Vagina (tissue), 2 donors: ENCODE measurements around the gene ZNF185. TPM values are rescaled to one million over a fixed set of nuclear protein-coding genes. Genes with fewer than 3 reads are reported as not detected.
A peak's percentile ranks its signal among the peaks of the same experiment; 100 is the strongest.
"Not testable (repeated sequence)": the region's sequence is repeated elsewhere in the genome, so short reads cannot be mapped to it uniquely, and the experiment has no call there.

Source experiments
- DNase-seq, 2 donors: peaks; one replicate each; pipeline ENCODE4 v3.0.0-alpha.2; 2017; ENCODE audit errors: extremely low spot score in 2 of 2
- H3K27ac ChIP-seq: fragments of 200-600 bp; sonication (generic); one replicate; pipeline ENCODE4 v1.5.1; 2019
- H3K27me3 ChIP-seq: fragments of 200-600 bp; sonication (generic); one replicate; pipeline ENCODE4 v1.5.1; 2019
- H3K36me3 ChIP-seq, 2 donors: fragments of 200-600 bp; sonication (generic); one replicate each; pipeline ENCODE4 v1.5.1; 2017 to 2019
- H3K4me1 ChIP-seq: fragments of 200-600 bp; sonication (generic); one replicate; pipeline ENCODE4 v1.5.1; 2019
- H3K4me3 ChIP-seq, 2 donors: fragments of 200-600 bp; sonication (generic); 1 replicate in 1 of 2; 2 replicates in 1 of 2; pipeline ENCODE4 v1.5.1; 2016 to 2019
- H3K9me3 ChIP-seq: fragments of 200-600 bp; sonication (generic); one replicate; pipeline ENCODE4 v1.5.1; 2019
- CTCF ChIP-seq, 3 experiments: fragments of 450-650 bp in 2 of 3; fragments of 200-600 bp in 1 of 3; sonication (generic) in 1 of 3; IDR thresholded peaks; one replicate each; pipeline ENCODE4 v1.5.1; 2017 to 2019; ENCODE audit warnings: antibody characterized with exemption in 3 of 3, mild to moderate bottlenecking in 2 of 3, moderate library complexity in 2 of 3
- POLR2A ChIP-seq, 2 donors: fragments of 450-650 bp; IDR thresholded peaks; one replicate each; pipeline ENCODE4 v1.6.1; 2017; ENCODE audit warnings: antibody characterized with exemption in 2 of 2, mild to moderate bottlenecking in 2 of 2, moderate library complexity in 2 of 2
- POLR2AphosphoS5 ChIP-seq, 2 donors: sonication (generic); formaldehyde crosslinking; IDR thresholded peaks; one replicate each; pipeline ENCODE4 v1.9.0; 2017; ENCODE audit warnings: antibody characterized with exemption in 2 of 2, mild to moderate bottlenecking in 2 of 2, low read depth in 1 of 2; ENCODE audit not compliant: insufficient read depth in 1 of 2
- intact Hi-C: fragments of 100-400 bp; cut with DNase I; formaldehyde crosslinking; loops from one replicate; pipeline ENCODE4 v1.15.1; 2023
- total RNA-seq: library from RNA; depleted of rRNA; stranded (reverse); fragments of >200 nt; gene quantifications from one replicate; pipeline ENCODE4 v1.2.3, GENCODE V29; 2016

Gene ZNF185
- total RNA-seq, 1 donor from 2014 or later = 98.2 TPM

- no peak for DNase-seq
- H3K9me3 ChIP-seq = no peaks in the 10 kb centered on the region
- H3K4me1 ChIP-seq = peaks cover 26% of the 10 kb centered on the region
- no peak overlapping the region for H3K4me3 ChIP-seq
- intact Hi-C loops = no loop called here
- H3K27me3 ChIP-seq = no peaks in the 10 kb centered on the region
- H3K36me3 ChIP-seq = no peaks in the 10 kb centered on the region
- TF ChIP-seq CTCF (IDR thresholded peaks at IDR 0.05) = no peak
- TF ChIP-seq POLR2A (IDR thresholded peaks at IDR 0.05) = no peak
- TF ChIP-seq POLR2AphosphoS5 (IDR thresholded peaks at IDR 0.05; ENCODE audit: insufficient read depth in 1 of 2, low read depth in 1 of 2) = no peak
- no peak overlapping the region for H3K27ac ChIP-seq
Observed at GRCh38 chrX:152908486-152908885, 10.6 kb downstream of the ZNF185 start.

- H3K36me3 ChIP-seq, H3K27ac ChIP-seq, H3K27me3 ChIP-seq, DNase-seq, H3K9me3 ChIP-seq, H3K4me3 ChIP-seq, intact Hi-C loops: not testable (repeated sequence)
- H3K4me1 ChIP-seq = peaks cover 16% of the 10 kb centered on the region
Observed at GRCh38 chrX:152910018-152910417, 12.2 kb downstream of the ZNF185 start.

- H3K9me3 ChIP-seq = no peaks in the 10 kb centered on the region
- no peak overlapping the region for H3K27ac ChIP-seq
- H3K36me3 ChIP-seq = no peaks in the 10 kb centered on the region
- DNase-seq = no peak
- no peaks in the 10 kb centered on the region for H3K4me1 ChIP-seq
- H3K27me3 ChIP-seq = no peaks in the 10 kb centered on the region
- intact Hi-C loops = no loop called here
- H3K4me3 ChIP-seq = no peak overlapping the region
- no peak for TF ChIP-seq CTCF (IDR thresholded peaks at IDR 0.05)
- no peak for TF ChIP-seq POLR2AphosphoS5 (IDR thresholded peaks at IDR 0.05; ENCODE audit: insufficient read depth in 1 of 2, low read depth in 1 of 2)
- no peak for TF ChIP-seq POLR2A (IDR thresholded peaks at IDR 0.05)
Observed at GRCh38 chrX:152912106-152912505, 14.2 kb downstream of the ZNF185 start.

- intact Hi-C loops = no loop called here
- Histone ChIP-seq H3K36me3 (no peaks in the 10 kb centered on the region), H3K27ac (peak overlapping the region; percentile 37), H3K4me3 (no peak overlapping the region), H3K9me3 (no peaks in the 10 kb centered on the region), H3K4me1 (peaks cover 4% of the 10 kb centered on the region), H3K27me3 (no peaks in the 10 kb centered on the region)
- TF ChIP-seq CTCF (IDR thresholded peaks at IDR 0.05) = no peak
- no peak for DNase-seq
Observed at GRCh38 chrX:152912641-152913040, 14.8 kb downstream of the ZNF185 start.

GRCh38 chrX:152913346-152913745 is 15.5 kb downstream of the ZNF185 start:
- H3K36me3 ChIP-seq = no peaks in the 10 kb centered on the region
- no peaks in the 10 kb centered on the region for H3K9me3 ChIP-seq
- peak overlapping the region; percentile 37 for H3K27ac ChIP-seq
- DNase-seq = no peak
- intact Hi-C loops = no loop called here
- no peaks in the 10 kb centered on the region for H3K27me3 ChIP-seq
- H3K4me3 ChIP-seq = no peak overlapping the region
- TF ChIP-seq POLR2AphosphoS5 (IDR thresholded peaks at IDR 0.05; ENCODE audit: insufficient read depth in 1 of 2, low read depth in 1 of 2) (no peak), CTCF (IDR thresholded peaks at IDR 0.05) (no peak), POLR2A (IDR thresholded peaks at IDR 0.05) (no peak)
- H3K4me1 ChIP-seq = peaks cover 5% of the 10 kb centered on the region

- no peak overlapping the region for H3K4me3 ChIP-seq
- no peaks in the 10 kb centered on the region for H3K36me3 ChIP-seq
- H3K27me3 ChIP-seq = no peaks in the 10 kb centered on the region
- intact Hi-C loops = no loop called here
- no peaks in the 10 kb centered on the region for H3K9me3 ChIP-seq
- H3K4me1 ChIP-seq = peaks cover 5% of the 10 kb centered on the region
- no peak for TF ChIP-seq CTCF (IDR thresholded peaks at IDR 0.05)
- TF ChIP-seq POLR2AphosphoS5 (IDR thresholded peaks at IDR 0.05; ENCODE audit: insufficient read depth in 1 of 2, low read depth in 1 of 2) = no peak
- TF ChIP-seq POLR2A (IDR thresholded peaks at IDR 0.05) = no peak
- DNase-seq = no peak
- H3K27ac ChIP-seq = peak overlapping the region; percentile 37
Observed at GRCh38 chrX:152913910-152914309, 16.0 kb downstream of the ZNF185 start.
